CD14-positive monocyte (primary cell): ENCODE data around the gene C1QTNF6. TPM values are rescaled to one million over a fixed set of nuclear protein-coding genes. Genes with fewer than 3 reads are reported as not detected.

ENCODE experiments used
- DNase-seq, 3 donors: peaks; one replicate each; pipeline ENCODE4 v3.0.0-alpha.2; 2011 to 2022
- H2AFZ ChIP-seq: 2 replicates; pipeline ENCODE4 v1.6.0; 2012; ENCODE audit warnings: mild to moderate bottlenecking, low read depth, low read length, inconsistent platforms; ENCODE audit not compliant: insufficient read depth, poor library complexity, severe bottlenecking
- H3K27ac ChIP-seq, 2 donors: 1 replicate in 1 of 2; 2 replicates in 1 of 2; pipeline ENCODE4 v1.5.1; 2012 to 2013; ENCODE audit warnings: low read length in 2 of 2, control low read depth in 1 of 2, inconsistent platforms in 1 of 2, low read depth in 1 of 2, mild to moderate bottlenecking in 1 of 2
- H3K27me3 ChIP-seq, 2 donors: one replicate each; pipeline versions ENCODE4 v1.6.0 to v1.6.1; 2011 to 2013; ENCODE audit warnings: low read length in 2 of 2; ENCODE audit not compliant: control insufficient read depth in 2 of 2, insufficient read depth in 2 of 2
- H3K36me3 ChIP-seq, 2 donors: replicated peaks in 1 of 2; 1 replicate in 1 of 2; 2 replicates in 1 of 2; pipeline versions ENCODE4 v1.5.1 to v1.6.1; 2012 to 2013; ENCODE audit warnings: low read length in 2 of 2, control low read depth in 1 of 2, inconsistent platforms in 1 of 2, mild to moderate bottlenecking in 1 of 2; ENCODE audit not compliant: insufficient read depth in 2 of 2, control insufficient read depth in 1 of 2
- H3K4me1 ChIP-seq, 2 donors: 1 replicate in 1 of 2; 2 replicates in 1 of 2; pipeline versions ENCODE4 v1.5.1 to v1.6.1; 2012 to 2013; ENCODE audit warnings: low read length in 2 of 2, control low read depth in 1 of 2, inconsistent platforms in 1 of 2, mild to moderate bottlenecking in 1 of 2, moderate library complexity in 1 of 2; ENCODE audit not compliant: insufficient read depth in 2 of 2, control insufficient read depth in 1 of 2
- H3K4me2 ChIP-seq: replicated peaks from 2 replicates; pipeline ENCODE3; 2012; ENCODE audit warnings: low read length, moderate library complexity, mild to moderate bottlenecking; ENCODE audit not compliant: poor library complexity, severe bottlenecking; ENCODE audit errors: extremely low read depth
- H3K4me3 ChIP-seq, 3 experiments: fragments of 200-600 bp in 1 of 3; sonication (generic) in 1 of 3; replicated peaks in 1 of 3; 1 replicate in 2 of 3; 2 replicates in 1 of 3; pipeline ENCODE4 v1.5.1; 2011 to 2013; ENCODE audit warnings: low read length in 3 of 3, mild to moderate bottlenecking in 3 of 3, control low read depth in 2 of 3, low read depth in 2 of 3, inconsistent platforms in 1 of 3, moderate library complexity in 1 of 3
- H3K79me2 ChIP-seq: 2 replicates; pipeline ENCODE4 v1.6.0; 2012; ENCODE audit warnings: mild to moderate bottlenecking, control low read depth, inconsistent platforms, low read length, moderate library complexity; ENCODE audit not compliant: insufficient read depth
- H3K9ac ChIP-seq: 2 replicates; pipeline ENCODE4 v1.6.0; 2017; ENCODE audit warnings: low read length, mild to moderate bottlenecking; ENCODE audit not compliant: insufficient read depth, poor library complexity, severe bottlenecking
- H3K9me3 ChIP-seq, 2 donors: replicated peaks in 1 of 2; 1 replicate in 1 of 2; 2 replicates in 1 of 2; pipeline versions ENCODE4 v1.5.1 to v1.6.1; 2012 to 2013; ENCODE audit warnings: low read length in 2 of 2, control low read depth in 1 of 2; ENCODE audit not compliant: control insufficient read depth in 1 of 2, insufficient read depth in 1 of 2
- H4K20me1 ChIP-seq: 2 replicates; pipeline ENCODE4 v1.6.0; 2012; ENCODE audit warnings: mild to moderate bottlenecking, low read length, control low read depth, moderate library complexity; ENCODE audit not compliant: insufficient read depth
- H3K27ac Mint-ChIP-seq, 7 donors: one replicate each; pipeline ENCODE4 v1.8.0; 2020; ENCODE audit warnings: mild to moderate bottlenecking in 7 of 7, mixed read lengths in 7 of 7, moderate library complexity in 6 of 7, inconsistent platforms in 2 of 7
- H3K27me3 Mint-ChIP-seq, 3 donors: one replicate each; pipeline ENCODE4 v1.8.0; 2021 to 2022; ENCODE audit warnings: low read depth in 3 of 3, mild to moderate bottlenecking in 3 of 3, mixed read lengths in 3 of 3, moderate library complexity in 3 of 3, inconsistent platforms in 1 of 3
- H3K36me3 Mint-ChIP-seq, 2 donors: one replicate each; pipeline ENCODE4 v1.8.0; 2020; ENCODE audit warnings: mixed read lengths in 2 of 2, inconsistent platforms in 1 of 2, mild to moderate bottlenecking in 1 of 2
- H3K4me1 Mint-ChIP-seq: one replicate; pipeline ENCODE4 v1.8.0; 2020; ENCODE audit warnings: mild to moderate bottlenecking, mixed read lengths
- H3K4me3 Mint-ChIP-seq, 2 donors: one replicate each; pipeline ENCODE4 v1.8.0; 2020; ENCODE audit warnings: mild to moderate bottlenecking in 2 of 2, mixed read lengths in 2 of 2, moderate library complexity in 1 of 2
- H3K9me3 Mint-ChIP-seq, 7 donors: one replicate each; pipeline ENCODE4 v1.8.0; 2020 to 2022; ENCODE audit warnings: mixed read lengths in 7 of 7, mild to moderate bottlenecking in 6 of 7, moderate library complexity in 6 of 7, inconsistent platforms in 2 of 7
- CTCF ChIP-seq: fragments of 200-600 bp; IDR thresholded peaks from one replicate; pipeline ENCODE4 v1.8.0; 2022; ENCODE audit warnings: antibody characterized with exemption, mild to moderate bottlenecking
- WGBS: methylation state at CpG from one replicate; pipeline ENCODE4 v1.1.5; 2013; ENCODE audit warnings: missing lambda C conversion rate; ENCODE audit not compliant: insufficient coverage; 5-methylcytosine and 5-hydroxymethylcytosine counted together
- intact Hi-C, 2 donors: fragments of 100-400 bp; cut with micrococcal nuclease; formaldehyde crosslinking; loops; one replicate each; pipeline versions ENCODE4 v1.15.0 to v1.15.1; 2023
- polyA plus RNA-seq, 3 donors: library from polyadenylated mRNA; depleted of rRNA in 1 of 3; unstranded in 2 of 3; stranded (reverse) in 1 of 3; fragments of 300-500 nt in 2 of 3; fragments of >200 nt in 1 of 3; fragmentation: Illumina TruSeq in 2 of 3; gene quantifications; 1 replicate in 2 of 3; 2 replicates in 1 of 3; pipeline ENCODE4 v1.2.3, GENCODE V29; 2012 to 2021

C1QTNF6 gene
- polyA plus RNA-seq, 3 donors: 0.14 to 2.3 (median 0.24) TPM

GRCh38 chr22:37209140-37209845 is 21.2 kb upstream of the C1QTNF6 start:
- Histone ChIP-seq H3K9me3 (no peaks in the 10 kb centered on the region), H3K79me2 (no peaks in the 10 kb centered on the region), H2AFZ (no peak overlapping the region), H3K9ac (no peak overlapping the region), H3K27ac (no peak overlapping the region), H4K20me1 (no peaks in the 10 kb centered on the region), H3K27me3 (no peaks in the 10 kb centered on the region), H3K4me1 (peaks cover 5 to 8% of the 10 kb centered on the region in 2 donors), H3K4me2 (no peak overlapping the region), H3K36me3 (no peaks in the 10 kb centered on the region), H3K4me3 (no peak overlapping the region)
- Mint-ChIP-seq H3K9me3 (peaks cover 0 to 3% (median 0%) of the 10 kb centered on the region in 7 donors), H3K4me1 (peaks cover 4% of the 10 kb centered on the region), H3K36me3 (no peaks in the 10 kb centered on the region), H3K27me3 (peaks cover 2 to 3% (median 3%) of the 10 kb centered on the region in 3 donors), H3K27ac (no peak overlapping the region), H3K4me3 (no peak overlapping the region)
- TF ChIP-seq CTCF: no peak
- intact Hi-C loops: no loop called here
- 92% methylated on average over 7 of the region's 9 CpGs for whole genome bisulfite sequencing
- DNase-seq: no peak

- no peak for DNase-seq
- H3K4me2 ChIP-seq: no peak overlapping the region
- no peaks in the 10 kb centered on the region for H4K20me1 ChIP-seq
- peaks cover 0 to 3% (median 0%) of the 10 kb centered on the region in 7 donors for H3K9me3 Mint-ChIP-seq
- intact Hi-C loops: no loop called here
- peaks cover 5 to 8% of the 10 kb centered on the region in 2 donors for H3K4me1 ChIP-seq
- no peak overlapping the region for H3K4me3 ChIP-seq
- no peak overlapping the region for H3K9ac ChIP-seq
- H3K27ac ChIP-seq: no peak overlapping the region
- H3K27me3 Mint-ChIP-seq: peaks cover 2 to 3% (median 3%) of the 10 kb centered on the region in 3 donors
- no peaks in the 10 kb centered on the region for H3K36me3 ChIP-seq
- H3K79me2 ChIP-seq: no peaks in the 10 kb centered on the region
- H3K4me3 Mint-ChIP-seq: no peak overlapping the region
- H3K27ac Mint-ChIP-seq: peak overlapping the region in 1 of 7 donors; percentile 54
- H2AFZ ChIP-seq: no peak overlapping the region
- no peak for TF ChIP-seq CTCF
- no peaks in the 10 kb centered on the region for H3K36me3 Mint-ChIP-seq
- peaks cover 4% of the 10 kb centered on the region for H3K4me1 Mint-ChIP-seq
- no peaks in the 10 kb centered on the region for H3K27me3 ChIP-seq
- WGBS: 95% methylated on average over 6 of the region's 7 CpGs
- no peaks in the 10 kb centered on the region for H3K9me3 ChIP-seq
Measured at GRCh38 chr22:37208401-37209139, 20.5 kb upstream of the C1QTNF6 start.
